ENCODE results near the gene ING1. TPM values are rescaled to one million over a fixed set of nuclear protein-coding genes. Genes with fewer than 3 reads are reported as not detected.

The ING1 gene
- total and polyA plus RNA-seq, 10 donors = 10.5 to 32.4 (median 21.1) TPM

- 93 to 96% (median 96%) methylated on average over 11 of the region's 11 CpGs for WGBS, 5 donors
- no peaks in the 10 kb centered on the region for H3K9me3 ChIP-seq
- no peak overlapping the region for H3K4me3 ChIP-seq
- peaks cover 0 to 97% (median 68%) of the 10 kb centered on the region in 6 donors for H3K36me3 ChIP-seq
- H3K27me3 ChIP-seq (replicated peaks in 1 of 7) = no peaks in the 10 kb centered on the region
- no peak for TF ChIP-seq POLR2AphosphoS5 (IDR thresholded peaks at IDR 0.05)
- TF ChIP-seq CTCF (IDR thresholded peaks at IDR 0.05 in 8 of 11, conservative IDR thresholded peaks at IDR 0.05 in 3 of 11) = no peak
- TF ChIP-seq POLR2A (IDR thresholded peaks at IDR 0.05) = no peak
- no peak overlapping the region for H3K27ac ChIP-seq
- intact Hi-C loops (cut with DNase I; ENCODE audit: low total_unique reads) = no loop called here
- DNase-seq = peak; percentile 17
- H3K4me1 ChIP-seq = peaks cover 0 to 12% (median 0%) of the 10 kb centered on the region in 6 donors
Measured at GRCh38 chr13:110685305-110686020, 28.0 kb upstream of the ING1 start.

- Histone ChIP-seq H3K4me3 (no peak overlapping the region), H3K36me3 (peaks cover 0 to 96% (median 55%) of the 10 kb centered on the region in 6 donors), H3K27ac (no peak overlapping the region), H3K9me3 (no peaks in the 10 kb centered on the region), H3K4me1 (peaks cover 0 to 7% (median 0%) of the 10 kb centered on the region in 6 donors), H3K27me3 (replicated peaks in 1 of 7) (no peaks in the 10 kb centered on the region)
- 91 to 96% (median 94%) methylated on average over 13 to 16 of the region's 16 CpGs for WGBS, 5 donors
- peak; percentile 21 for DNase-seq
- intact Hi-C loops (cut with DNase I; ENCODE audit: low total_unique reads) = no loop called here
- no peak for TF ChIP-seq POLR2AphosphoS5 (IDR thresholded peaks at IDR 0.05)
- TF ChIP-seq CTCF (IDR thresholded peaks at IDR 0.05 in 8 of 11, conservative IDR thresholded peaks at IDR 0.05 in 3 of 11) = no peak
- no peak for TF ChIP-seq POLR2A (IDR thresholded peaks at IDR 0.05)
Measured at GRCh38 chr13:110687736-110688135, 25.8 kb upstream of the ING1 start.

GRCh38 chr13:110689041-110689440 is 24.5 kb upstream of the ING1 start:
- DNase-seq = peak; percentile 30
- Histone ChIP-seq H3K27ac (no peak overlapping the region), H3K27me3 (replicated peaks in 1 of 7) (no peaks in the 10 kb centered on the region), H3K9me3 (no peaks in the 10 kb centered on the region), H3K36me3 (peaks cover 0 to 95% (median 52%) of the 10 kb centered on the region in 6 donors), H3K4me3 (no peak overlapping the region), H3K4me1 (no peaks in the 10 kb centered on the region)
- WGBS, 5 donors = 83 to 92% (median 87%) methylated on average over 8 to 9 of the region's 9 CpGs
- intact Hi-C loops (cut with DNase I; ENCODE audit: low total_unique reads) = no loop called here
- TF ChIP-seq CTCF (IDR thresholded peaks at IDR 0.05 in 8 of 11, conservative IDR thresholded peaks at IDR 0.05 in 3 of 11) (no peak), POLR2A (IDR thresholded peaks at IDR 0.05) (no peak), POLR2AphosphoS5 (IDR thresholded peaks at IDR 0.05) (no peak)

GRCh38 chr13:110689711-110690110 is 23.8 kb upstream of the ING1 start:
- no peak overlapping the region for H3K27ac ChIP-seq
- no peak for TF ChIP-seq POLR2AphosphoS5 (IDR thresholded peaks at IDR 0.05)
- WGBS, 5 donors = 89 to 93% (median 92%) methylated on average over 12 of the region's 12 CpGs

More at GRCh38 chr13:110689711-110690110, 23.8 kb upstream of the ING1 start:
- no peaks in the 10 kb centered on the region for H3K9me3 ChIP-seq
- no peaks in the 10 kb centered on the region for H3K27me3 ChIP-seq (replicated peaks in 1 of 7)
- H3K36me3 ChIP-seq = peaks cover 0 to 95% (median 49%) of the 10 kb centered on the region in 6 donors
- DNase-seq = peak; percentile 32
- H3K4me3 ChIP-seq = no peak overlapping the region
- intact Hi-C loops (cut with DNase I; ENCODE audit: low total_unique reads) = no loop called here
- H3K4me1 ChIP-seq = no peaks in the 10 kb centered on the region

Measured in spleen (tissue), 11 donors.